Immature natural killer cell (primary cell): ENCODE results near the gene BOLA3. TPM values are rescaled to one million over a fixed set of nuclear protein-coding genes. Genes with fewer than 3 reads are reported as not detected.
"Not testable (repeated sequence)": the region's sequence is repeated elsewhere in the genome, so short reads cannot be mapped to it uniquely, and the experiment has no call there.

ENCODE experiments used
- DNase-seq, 3 donors: peaks; one replicate each; pipeline ENCODE4 v3.0.0; 2022; ENCODE audit warnings: mixed read lengths in 1 of 3
- H3K27ac Mint-ChIP-seq, 6 donors: one replicate each; pipeline ENCODE4 v1.8.0; 2020; ENCODE audit warnings: mixed read lengths in 6 of 6, mild to moderate bottlenecking in 5 of 6, inconsistent platforms in 4 of 6, moderate library complexity in 3 of 6
- H3K27me3 Mint-ChIP-seq, 3 donors: one replicate each; pipeline ENCODE4 v1.8.0; 2020 to 2021; ENCODE audit warnings: low read depth in 3 of 3, mild to moderate bottlenecking in 3 of 3, mixed read lengths in 3 of 3, moderate library complexity in 3 of 3, inconsistent platforms in 1 of 3
- H3K36me3 Mint-ChIP-seq, 3 donors: one replicate each; pipeline ENCODE4 v1.8.0; 2020; ENCODE audit warnings: mixed read lengths in 3 of 3, inconsistent platforms in 2 of 3, mild to moderate bottlenecking in 2 of 3
- H3K4me1 Mint-ChIP-seq, 2 donors: one replicate each; pipeline ENCODE4 v1.8.0; 2020; ENCODE audit warnings: inconsistent platforms in 2 of 2, mild to moderate bottlenecking in 2 of 2, mixed read lengths in 2 of 2, moderate library complexity in 1 of 2
- H3K4me3 Mint-ChIP-seq, 5 donors: one replicate each; pipeline ENCODE4 v1.8.0; 2020; ENCODE audit warnings: mild to moderate bottlenecking in 5 of 5, mixed read lengths in 5 of 5, inconsistent platforms in 3 of 5, moderate library complexity in 3 of 5
- H3K9me3 Mint-ChIP-seq, 6 donors: one replicate each; pipeline ENCODE4 v1.8.0; 2020; ENCODE audit warnings: mild to moderate bottlenecking in 6 of 6, mixed read lengths in 6 of 6, inconsistent platforms in 4 of 6, moderate library complexity in 3 of 6
- polyA plus RNA-seq, 3 donors: library from polyadenylated mRNA; unstranded; fragments of 300-500 nt; fragmentation: Illumina TruSeq; gene quantifications; one replicate each; pipeline ENCODE4 v1.2.3, GENCODE V29; 2021

The BOLA3 gene
- polyA plus RNA-seq, 3 donors from 2014 or later: 36.7 to 64.7 (median 57.8) TPM

DNA sequence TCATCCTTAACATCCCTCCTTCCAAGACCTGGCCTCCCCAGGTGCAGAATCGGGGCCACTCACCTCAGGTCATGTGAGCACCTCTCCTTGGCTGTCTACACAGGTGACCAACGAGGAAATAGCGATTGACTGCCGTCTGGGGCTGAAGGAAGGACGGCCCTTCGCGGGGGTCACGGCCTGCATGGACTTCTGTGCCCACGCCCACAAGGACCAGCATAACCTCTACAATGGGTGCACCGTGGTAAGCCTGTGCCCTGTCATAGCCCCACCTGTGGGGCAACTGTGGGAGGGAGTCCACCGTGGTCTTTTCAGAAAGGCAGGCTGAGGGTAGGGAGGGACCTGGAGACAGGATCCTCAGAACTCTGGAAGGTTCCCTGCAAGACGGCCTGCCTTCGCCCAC lies 54.3 kb downstream of the BOLA3 start:
- DNase-seq: no peak
- no peak overlapping the region for H3K4me3 Mint-ChIP-seq
- no peaks in the 10 kb centered on the region for H3K9me3 Mint-ChIP-seq
- H3K27me3 Mint-ChIP-seq: peaks cover 0 to 6% (median 0%) of the 10 kb centered on the region in 3 donors
- peaks cover 23 to 25% of the 10 kb centered on the region in 2 donors for H3K4me1 Mint-ChIP-seq
- H3K27ac Mint-ChIP-seq: no peak overlapping the region
- H3K36me3 Mint-ChIP-seq: peaks cover 12 to 47% (median 22%) of the 10 kb centered on the region in 3 donors

- no peak overlapping the region for H3K27ac Mint-ChIP-seq
- H3K4me3 Mint-ChIP-seq: no peak overlapping the region
- no peaks in the 10 kb centered on the region for H3K9me3 Mint-ChIP-seq
- H3K4me1 Mint-ChIP-seq: peaks cover 23 to 24% of the 10 kb centered on the region in 2 donors
- H3K36me3 Mint-ChIP-seq: peaks cover 12 to 46% (median 22%) of the 10 kb centered on the region in 3 donors
- peaks cover 0 to 4% (median 0%) of the 10 kb centered on the region in 3 donors for H3K27me3 Mint-ChIP-seq
- DNase-seq: no peak
Measured at GRCh38 chr2:74092275-74092674, 55.4 kb downstream of the BOLA3 start.

DNA sequence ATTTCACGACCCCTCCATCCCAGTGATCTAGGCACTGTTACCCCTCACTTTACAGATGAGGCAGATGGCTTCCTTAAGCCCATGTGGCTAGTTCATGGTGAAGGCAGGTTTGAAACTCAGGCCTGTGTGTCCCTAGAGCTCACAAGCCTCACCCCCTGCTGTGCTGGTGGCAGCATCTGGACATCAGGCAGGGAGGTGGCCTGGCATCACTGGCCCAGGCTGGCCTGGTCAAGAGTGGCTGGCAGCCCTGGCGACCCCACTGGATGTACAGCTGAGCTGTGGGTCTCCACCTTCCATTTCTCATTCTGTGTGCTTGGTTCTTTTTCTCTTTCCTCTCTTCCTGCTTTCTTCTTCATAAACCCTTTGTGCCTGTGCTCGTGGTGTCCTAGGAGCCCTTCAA lies 56.3 kb downstream of the BOLA3 start:
- H3K36me3 Mint-ChIP-seq: peaks cover 12 to 43% (median 26%) of the 10 kb centered on the region in 3 donors

GRCh38 chr2:74089816-74090745 lies 57.6 kb downstream of the BOLA3 start:
- peak overlapping the region in 5 of 6 donors; percentile 49 to 78 (median 70) for H3K27ac Mint-ChIP-seq

More for the DNA sequence above, 56.3 kb downstream of the BOLA3 start:
- Mint-ChIP-seq H3K27me3 (peaks cover 0 to 4% (median 0%) of the 10 kb centered on the region in 3 donors), H3K4me3 (peak overlapping the region in 2 of 5 donors; percentile 13 to 25), H3K27ac (peak overlapping the region in 4 of 6 donors; percentile 11 to 84 (median 48)), H3K9me3 (no peaks in the 10 kb centered on the region), H3K4me1 (peaks cover 23% of the 10 kb centered on the region in 2 donors)
- no peak for DNase-seq

GRCh38 chr2:74088676-74089075 lies 59.0 kb downstream of the BOLA3 start:
- Mint-ChIP-seq H3K36me3 (peaks cover 6 to 27% (median 19%) of the 10 kb centered on the region in 3 donors), H3K27ac (peak overlapping the region in 1 of 6 donors; percentile 46), H3K4me1 (peaks cover 24 to 27% of the 10 kb centered on the region in 2 donors)
- not testable (repeated sequence) for H3K4me3 Mint-ChIP-seq, DNase-seq, H3K27me3 Mint-ChIP-seq, H3K9me3 Mint-ChIP-seq

More at GRCh38 chr2:74089816-74090745, 57.6 kb downstream of the BOLA3 start:
- no peaks in the 10 kb centered on the region for H3K9me3 Mint-ChIP-seq
- peaks cover 0 to 3% (median 3%) of the 10 kb centered on the region in 3 donors for H3K27me3 Mint-ChIP-seq
- H3K4me1 Mint-ChIP-seq: peaks cover 23 to 24% of the 10 kb centered on the region in 2 donors
- peak overlapping the region in 4 of 5 donors; percentile 15 to 52 (median 30) for H3K4me3 Mint-ChIP-seq
- peak in 1 of 3 donors; percentile 10 for DNase-seq
- H3K36me3 Mint-ChIP-seq: peaks cover 12 to 37% (median 30%) of the 10 kb centered on the region in 3 donors

- Mint-ChIP-seq H3K27me3 (peaks cover 0 to 3% (median 0%) of the 10 kb centered on the region in 3 donors), H3K4me1 (peaks cover 24 to 29% of the 10 kb centered on the region in 2 donors), H3K4me3 (no peak overlapping the region), H3K36me3 (peaks cover 10 to 30% (median 18%) of the 10 kb centered on the region in 3 donors), H3K27ac (peak overlapping the region in 1 of 6 donors; percentile 53), H3K9me3 (no peaks in the 10 kb centered on the region)
- DNase-seq: no peak
Measured at GRCh38 chr2:74087696-74088095, 60.0 kb downstream of the BOLA3 start.

DNA sequence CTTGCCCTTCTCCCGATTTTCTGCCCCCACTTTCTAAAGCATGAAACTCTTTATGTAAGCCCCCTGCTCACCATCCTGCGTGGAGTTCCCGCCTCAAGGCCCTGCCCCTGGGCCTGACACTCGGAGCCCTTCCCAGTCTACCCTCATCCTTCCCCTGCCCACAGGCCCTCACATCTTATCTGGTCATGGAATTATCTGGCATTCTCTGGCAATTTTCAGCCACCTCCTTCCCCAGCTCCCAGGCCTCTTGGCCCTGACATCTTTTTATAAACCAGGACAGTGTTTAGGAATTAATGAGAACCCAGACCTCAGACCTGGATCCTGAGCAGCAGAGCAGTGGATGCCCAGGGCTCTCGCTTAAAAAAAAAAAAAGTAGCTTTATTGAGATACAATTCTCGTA lies 61.7 kb downstream of the BOLA3 start:
- H3K4me3 Mint-ChIP-seq: no peak overlapping the region
- H3K27me3 Mint-ChIP-seq: peaks cover 0 to 4% (median 3%) of the 10 kb centered on the region in 3 donors
- H3K9me3 Mint-ChIP-seq: no peaks in the 10 kb centered on the region
- no peak for DNase-seq
- peaks cover 12 to 27% (median 21%) of the 10 kb centered on the region in 3 donors for H3K36me3 Mint-ChIP-seq
- peak overlapping the region in 4 of 6 donors; percentile 4 to 67 (median 40) for H3K27ac Mint-ChIP-seq
- H3K4me1 Mint-ChIP-seq: peaks cover 20 to 34% of the 10 kb centered on the region in 2 donors

Other genes with a start within 250 kb of the BOLA3 start
- gene DGUOK, start 221.0 kb downstream of the BOLA3 start, polyA plus RNA-seq: 100 to 1,000 TPM; 207 to 245 (median 223) TPM
- 1 to 10 TPM in 1 of 3 donors, under 1 TPM in 1, not detected in 1; 0.16 to 1.2 TPM for gene TET3, start 163.0 kb downstream of the BOLA3 start, polyA plus RNA-seq
- gene MOB1A, start 31.0 kb upstream of the BOLA3 start, polyA plus RNA-seq: 100 to 1,000 TPM; 198 to 215 (median 208) TPM
- gene MTHFD2, start 50.7 kb upstream of the BOLA3 start, polyA plus RNA-seq: 10 to 100 TPM; 20.3 to 25.8 (median 20.4) TPM
- not detected for gene SLC4A5, start 195.5 kb upstream of the BOLA3 start, polyA plus RNA-seq
- 100 to 1,000 TPM in 1 of 3 donors, 10 to 100 TPM in 2; 38.0 to 106 (median 50.9) TPM for gene DCTN1, start 232.4 kb upstream of the BOLA3 start, polyA plus RNA-seq